Measurements from ENCODE around the gene CAPN15. TPM values are rescaled to one million over a fixed set of nuclear protein-coding genes. Genes with fewer than 3 reads are reported as not detected.

CAPN15 gene
- total and polyA plus RNA-seq, 9 of the 15 experiments (the other 6 are each of a cell fraction or from before 2014, with no cell fraction given): 0.62 to 111 (median 14.2) TPM

- TF ChIP-seq ZNF407 (IDR thresholded peaks at IDR 0.05; ENCODE audit: low read depth): no peak
- peak; percentile 84 for TF ChIP-seq SMARCE1 (IDR thresholded peaks at IDR 0.05)
- no peak for TF ChIP-seq SAFB2 (IDR thresholded peaks at IDR 0.05; ENCODE audit: borderline replicate concordance, low read depth, low read length, severe bottlenecking)
- no peak for TF ChIP-seq ELF4 (CRISPR knock-in tag; IDR thresholded peaks at IDR 0.05)
- no peak for TF ChIP-seq SNAPC5 (CRISPR knock-in tag; IDR thresholded peaks at IDR 0.05)
- no peak for TF ChIP-seq SP1 (CRISPR knock-in tag; IDR thresholded peaks at IDR 0.05)
- TF ChIP-seq ZNF408 (CRISPR knock-in tag; IDR thresholded peaks at IDR 0.05; ENCODE audit: low read depth): no peak
- TF ChIP-seq U2AF1 (optimal IDR thresholded peaks at IDR 0.05; ENCODE audit: low read depth, low read length): no peak
- peak; percentile 71 to 84 for TF ChIP-seq MAZ (CRISPR knock-in tag; conservative IDR thresholded peaks at IDR 0.05 in 1 of 2, IDR thresholded peaks at IDR 0.05 in 1 of 2)
- TF ChIP-seq LARP7 (IDR thresholded peaks at IDR 0.05): no peak
- peak; percentile 65 for TF ChIP-seq EGR1 (conservative IDR thresholded peaks at IDR 0.05)
- no peak for TF ChIP-seq ZNF3 (CRISPR knock-in tag; IDR thresholded peaks at IDR 0.05)
- TF ChIP-seq OTX1 (CRISPR knock-in tag; IDR thresholded peaks at IDR 0.05): no peak
- TF ChIP-seq ZNF507 (tag; conservative IDR thresholded peaks at IDR 0.05): no peak
- TF ChIP-seq ERF (CRISPR knock-in tag; IDR thresholded peaks at IDR 0.05): no peak
- no peak for TF ChIP-seq FOXA1 (IDR thresholded peaks at IDR 0.05; ENCODE audit: borderline replicate concordance)
- peak; percentile 59; the same call in 1 of the 2 replicates for TF ChIP-seq ZNF584 (CRISPR knock-in tag; IDR thresholded peaks at IDR 0.05; ENCODE audit: low read depth)
- TF ChIP-seq ZNF75A (CRISPR knock-in tag; IDR thresholded peaks at IDR 0.05): no peak; the same call in 1 of the 2 replicates
- no peak for TF ChIP-seq FOXJ3 (CRISPR knock-in tag; IDR thresholded peaks at IDR 0.05)
- peak; percentile 98 for TF ChIP-seq SMAD4 (CRISPR knock-in tag; conservative IDR thresholded peaks at IDR 0.05)
Observed at GRCh38 chr16:566475-567372, 39.2 kb downstream of the CAPN15 start, which contains the start of gene NHLRC4 (continued).

All from K562 (cell line).